Measurements from ENCODE around the gene IL1R1.

The IL1R1 gene

DNA sequence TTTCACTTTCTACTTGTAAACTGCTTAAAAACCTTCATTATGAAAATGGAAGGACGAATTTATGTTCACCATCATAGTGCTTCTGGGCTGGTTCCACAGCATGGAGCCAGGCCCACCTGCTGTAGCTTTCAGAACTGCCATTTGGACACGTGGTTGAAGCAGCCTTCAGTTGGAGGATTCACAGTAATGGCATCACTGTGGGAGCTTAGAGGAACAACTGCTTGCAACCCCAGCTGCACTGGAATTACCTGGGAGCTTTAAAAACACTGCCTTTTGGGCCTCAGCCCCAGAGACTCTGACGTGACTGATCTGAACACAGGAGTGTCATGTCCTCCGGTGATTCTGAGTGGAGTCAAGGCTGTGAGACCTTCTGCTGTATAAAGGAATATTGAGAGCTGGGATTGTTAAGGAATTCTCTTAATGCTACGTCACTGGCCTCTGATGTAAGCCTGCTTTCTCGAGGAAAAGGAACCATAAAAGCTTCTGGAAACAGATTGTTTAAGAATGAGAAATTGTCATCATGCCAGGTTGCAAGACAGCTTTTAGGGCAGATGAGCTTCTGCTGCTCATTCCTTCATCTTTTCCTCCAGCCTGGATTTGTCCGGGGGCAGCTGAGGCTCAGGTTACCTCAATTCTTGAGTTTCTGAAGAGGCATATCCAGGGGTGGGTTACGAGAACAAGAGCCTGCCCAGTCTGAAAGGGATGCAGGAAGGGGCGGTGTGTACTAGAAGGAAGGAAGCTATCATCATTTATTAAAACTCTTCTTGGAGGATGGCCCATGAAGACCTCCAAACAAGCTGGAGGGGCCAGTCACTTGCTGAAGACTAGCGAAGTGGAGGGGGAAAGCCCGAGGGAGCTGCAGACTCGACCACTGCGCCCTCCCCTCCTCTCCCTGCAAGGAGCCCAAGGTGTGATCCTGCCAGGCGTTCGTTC is 1.3 kb upstream of the IL1R1 start:
- no peak for DNase-seq

DNA sequence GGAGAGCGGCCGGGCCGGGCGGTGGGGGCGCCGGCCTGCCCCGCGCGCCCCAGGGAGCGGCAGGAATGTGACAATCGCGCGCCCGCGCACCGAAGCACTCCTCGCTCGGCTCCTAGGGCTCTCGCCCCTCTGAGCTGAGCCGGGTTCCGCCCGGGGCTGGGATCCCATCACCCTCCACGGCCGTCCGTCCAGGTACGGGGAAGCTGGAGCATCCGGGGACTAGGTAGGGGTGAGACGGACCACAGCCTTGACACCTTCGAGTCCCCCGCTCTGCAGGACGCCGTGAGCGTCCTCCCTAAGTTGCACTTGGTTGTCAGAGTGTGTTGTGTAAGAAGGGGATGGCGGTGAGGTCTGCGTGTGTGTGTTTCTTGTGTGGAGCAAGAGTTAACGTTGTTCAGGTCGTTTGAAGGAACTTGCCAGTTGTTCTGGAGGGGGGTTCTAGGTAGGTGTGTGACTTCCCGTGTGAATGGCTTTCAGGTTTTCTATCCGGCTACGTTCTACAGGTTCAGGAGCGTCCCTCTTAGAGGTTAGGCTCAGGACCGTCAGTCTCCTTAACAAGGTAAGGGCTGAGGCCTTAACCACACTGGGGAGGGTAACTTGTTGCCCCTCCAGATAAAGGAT is 393 bp downstream of the IL1R1 start:
- no peak for DNase-seq

DNA sequence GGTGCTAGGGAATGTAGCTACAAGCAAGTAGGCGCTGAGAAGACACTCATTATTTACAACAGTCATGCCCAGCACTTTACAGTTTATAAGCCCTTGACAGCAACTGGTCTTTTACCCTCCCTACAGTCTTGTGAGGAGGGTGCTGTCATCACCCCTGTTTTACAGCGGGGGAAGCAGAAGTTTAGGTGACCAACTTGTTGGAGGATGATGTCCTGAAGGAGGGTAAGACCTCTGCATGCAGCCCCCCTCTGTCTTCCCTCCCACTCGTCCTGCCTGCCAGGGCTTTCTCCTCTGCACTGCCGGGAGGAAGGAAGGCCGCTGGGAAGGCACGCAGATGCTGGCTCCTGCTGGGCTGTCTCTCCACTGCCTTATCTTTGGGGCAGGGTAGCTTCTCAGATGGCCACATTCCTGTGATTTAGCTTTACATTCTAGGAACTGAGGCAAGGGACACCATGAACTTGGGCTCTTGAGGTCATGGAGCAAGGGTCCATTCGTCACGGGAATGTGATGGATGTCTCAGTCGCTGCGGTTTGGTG is 972 bp downstream of the IL1R1 start:
- DNase-seq: no peak

DNA sequence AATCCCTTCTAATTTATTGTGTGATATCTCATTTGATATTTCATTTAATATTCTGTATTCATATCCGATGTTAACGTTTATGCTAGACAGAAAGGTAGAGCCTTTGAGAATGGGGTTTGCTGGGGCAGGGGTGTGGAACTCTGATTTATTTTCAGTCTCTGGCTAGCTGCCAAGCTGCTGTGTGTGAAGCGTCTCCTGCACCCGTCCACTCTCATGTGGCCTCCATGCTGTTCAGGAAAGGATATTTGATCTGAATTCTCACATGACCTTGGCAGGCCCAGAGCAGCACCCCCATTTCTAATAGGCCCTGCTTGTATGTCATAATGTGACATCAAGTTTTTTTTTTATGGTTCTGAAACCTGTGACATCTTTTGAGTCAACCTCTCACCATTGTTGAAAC is 1.6 kb downstream of the IL1R1 start:
- DNase-seq: no peak

DNA sequence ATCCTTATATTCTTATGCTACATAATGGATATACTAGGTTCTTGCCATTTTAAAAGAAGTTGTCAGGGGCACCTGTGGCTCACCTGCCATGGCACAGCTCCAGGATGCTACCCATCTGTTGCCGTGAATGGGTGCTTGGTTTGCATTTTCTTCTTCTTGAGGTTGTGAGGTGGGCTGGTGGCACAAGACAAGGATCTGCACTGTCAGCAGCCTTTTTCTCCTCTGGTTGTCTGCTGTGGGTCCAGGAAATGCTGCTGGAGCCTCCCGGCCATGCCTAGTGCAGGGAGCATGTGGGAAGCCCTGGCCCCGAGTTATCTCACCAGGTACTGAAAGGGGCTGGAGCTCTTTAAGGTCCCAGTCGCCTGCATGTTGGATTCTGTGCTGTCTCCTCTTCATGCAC is 2.6 kb downstream of the IL1R1 start:
- DNase-seq: no peak

DNA sequence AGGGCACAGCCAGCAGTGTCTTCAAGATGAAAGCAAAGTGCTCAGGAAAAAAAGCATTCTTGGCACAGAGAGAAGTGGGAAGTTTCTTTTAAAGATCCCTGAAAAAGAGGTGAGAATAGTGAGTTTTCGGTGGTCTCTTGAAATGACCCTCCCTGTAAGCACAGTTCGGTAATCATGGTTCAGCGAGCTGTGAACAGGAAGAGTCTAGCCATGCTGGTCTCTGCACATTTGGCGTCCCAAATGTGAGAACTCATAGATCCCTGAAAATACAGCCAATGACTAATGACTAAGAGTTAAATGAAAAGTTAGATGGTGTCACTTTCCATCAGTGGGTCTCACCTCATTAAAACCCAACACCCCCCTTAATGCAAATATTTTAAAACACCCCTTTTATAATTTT is 3.4 kb downstream of the IL1R1 start:
- DNase-seq: no peak

DNA sequence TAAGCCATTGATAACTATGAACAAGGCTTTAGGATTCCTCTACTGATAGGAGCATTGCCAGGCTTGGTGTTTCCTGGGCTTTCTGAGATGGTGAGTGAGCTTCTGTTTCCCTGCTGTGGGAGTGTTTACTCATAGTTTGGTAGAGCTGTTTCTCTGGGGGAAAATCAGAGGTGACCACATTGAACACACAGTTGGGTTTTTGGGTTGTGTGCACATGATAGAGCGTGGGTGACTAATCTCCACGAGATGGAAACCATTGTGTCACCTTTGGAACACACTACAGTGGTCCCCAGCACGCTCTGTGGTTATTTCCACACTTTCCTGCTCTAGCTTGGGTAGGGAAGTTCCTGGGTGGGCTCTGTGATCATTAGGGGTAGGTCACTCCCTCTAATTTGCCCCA is 5.4 kb downstream of the IL1R1 start:
- no peak for DNase-seq

DNA sequence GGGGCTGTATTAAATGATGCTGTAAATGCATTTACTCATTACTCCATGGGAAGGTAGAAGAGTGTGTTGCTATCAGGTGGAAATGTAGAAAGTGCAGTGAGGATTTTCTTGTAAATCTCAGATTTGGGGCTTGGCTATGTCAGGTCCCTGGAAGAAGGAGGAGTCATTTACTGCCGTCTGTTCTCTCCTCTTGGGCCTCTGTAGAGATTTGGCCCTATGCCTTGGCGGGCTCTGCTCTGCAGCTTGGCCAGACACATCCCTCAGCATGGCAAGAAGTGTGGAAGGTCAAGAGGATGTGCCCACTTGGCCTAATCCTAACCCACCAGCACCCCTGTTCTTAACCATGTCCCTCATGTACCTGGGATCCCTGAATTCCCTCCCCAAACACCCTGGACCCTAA is 6.7 kb downstream of the IL1R1 start:
- DNase-seq: no peak

DNA sequence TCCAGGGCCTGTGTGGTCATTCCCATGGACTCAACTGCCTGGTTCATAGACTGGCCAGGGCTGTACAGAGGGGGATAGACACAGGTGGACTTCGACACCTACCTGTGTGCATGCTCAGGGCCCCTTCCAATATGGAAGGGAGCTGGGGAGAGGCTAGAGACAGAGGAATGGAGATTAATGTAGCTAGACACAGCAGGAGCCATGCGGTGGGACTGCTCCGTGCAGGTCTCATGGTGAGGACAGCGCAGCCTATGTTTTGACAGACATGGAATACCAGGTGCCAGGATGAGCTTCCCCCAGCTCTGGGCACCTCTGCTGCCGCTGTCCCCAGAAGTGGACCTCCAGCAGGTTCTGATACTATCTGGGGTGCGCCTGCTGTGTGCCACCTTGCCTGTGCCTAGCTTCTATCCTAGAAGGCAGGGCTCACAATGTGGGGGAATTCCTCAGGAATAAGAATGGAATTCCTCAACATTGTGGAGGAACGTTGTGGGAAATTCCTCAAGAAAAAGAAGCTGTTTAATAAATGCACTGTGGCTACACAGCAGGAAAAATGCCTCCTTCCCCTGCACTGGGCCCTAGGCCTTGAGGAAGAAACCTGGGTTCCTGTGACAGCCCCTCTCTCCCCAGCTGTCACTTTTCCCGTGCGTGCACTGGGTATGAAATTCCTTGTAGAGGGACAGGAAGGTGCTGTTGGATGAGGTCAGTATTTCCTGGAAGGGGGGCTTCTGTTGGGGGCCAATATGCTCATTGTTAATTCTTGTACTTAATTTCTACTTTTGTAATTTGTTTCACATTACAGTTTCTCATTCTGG is 7.3 kb downstream of the IL1R1 start:
- no peak for DNase-seq

DNA sequence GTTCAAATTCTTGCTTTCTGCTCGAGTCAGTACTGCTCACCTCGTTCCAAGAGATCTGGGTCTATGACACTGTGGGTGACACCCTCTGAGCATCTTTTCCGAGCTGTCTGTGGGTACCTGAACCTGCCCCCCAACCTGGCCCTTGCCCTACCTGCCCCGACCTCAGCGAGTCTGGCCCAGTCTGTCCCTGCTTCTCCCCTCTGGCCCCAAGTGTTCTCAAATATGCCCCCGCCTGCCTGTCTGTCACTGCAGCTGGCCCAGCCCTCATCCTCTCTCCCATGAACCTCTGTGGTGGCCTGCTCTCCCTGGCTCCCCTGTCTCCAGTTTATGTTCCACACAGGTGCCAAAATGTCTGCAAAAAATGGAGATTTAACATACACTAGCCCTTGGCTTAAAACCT is 11.8 kb downstream of the IL1R1 start:
- DNase-seq: no peak

DNA sequence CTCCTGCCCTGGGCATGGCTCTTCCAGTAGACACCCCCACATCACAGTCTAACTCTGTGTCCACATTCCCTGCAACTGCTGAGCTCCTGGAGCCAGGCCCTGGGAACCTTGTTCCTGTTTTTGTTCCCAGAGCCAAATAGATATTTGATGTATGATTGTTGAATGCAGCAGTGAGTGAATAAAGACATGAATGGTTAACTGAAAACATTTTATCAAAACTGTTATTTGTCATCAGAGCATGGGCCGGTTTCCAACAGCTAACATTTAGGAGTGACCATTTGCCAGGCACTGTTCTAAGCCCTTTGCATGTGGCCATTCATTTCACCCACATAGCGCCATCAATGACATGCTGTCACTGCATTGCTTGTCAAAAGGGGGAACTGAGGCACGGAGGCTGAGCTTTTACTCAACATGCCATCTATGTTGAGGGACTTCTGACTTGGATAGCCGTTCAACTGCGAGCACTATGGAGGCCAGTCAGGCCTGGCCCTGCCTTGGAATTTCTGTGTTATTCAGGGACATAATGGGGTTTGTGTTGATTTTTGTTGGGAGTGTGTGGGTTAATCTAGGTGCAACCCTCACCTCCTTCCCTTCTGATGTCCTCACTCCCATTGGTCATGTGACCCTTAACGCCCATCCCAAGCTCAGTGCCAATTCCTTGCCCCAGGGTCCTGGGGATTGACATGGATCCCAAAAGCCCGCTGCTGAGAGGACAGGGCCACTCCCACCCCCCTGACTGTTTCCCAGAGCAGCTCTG is 12.6 kb downstream of the IL1R1 start:
- DNase-seq: no peak

DNA sequence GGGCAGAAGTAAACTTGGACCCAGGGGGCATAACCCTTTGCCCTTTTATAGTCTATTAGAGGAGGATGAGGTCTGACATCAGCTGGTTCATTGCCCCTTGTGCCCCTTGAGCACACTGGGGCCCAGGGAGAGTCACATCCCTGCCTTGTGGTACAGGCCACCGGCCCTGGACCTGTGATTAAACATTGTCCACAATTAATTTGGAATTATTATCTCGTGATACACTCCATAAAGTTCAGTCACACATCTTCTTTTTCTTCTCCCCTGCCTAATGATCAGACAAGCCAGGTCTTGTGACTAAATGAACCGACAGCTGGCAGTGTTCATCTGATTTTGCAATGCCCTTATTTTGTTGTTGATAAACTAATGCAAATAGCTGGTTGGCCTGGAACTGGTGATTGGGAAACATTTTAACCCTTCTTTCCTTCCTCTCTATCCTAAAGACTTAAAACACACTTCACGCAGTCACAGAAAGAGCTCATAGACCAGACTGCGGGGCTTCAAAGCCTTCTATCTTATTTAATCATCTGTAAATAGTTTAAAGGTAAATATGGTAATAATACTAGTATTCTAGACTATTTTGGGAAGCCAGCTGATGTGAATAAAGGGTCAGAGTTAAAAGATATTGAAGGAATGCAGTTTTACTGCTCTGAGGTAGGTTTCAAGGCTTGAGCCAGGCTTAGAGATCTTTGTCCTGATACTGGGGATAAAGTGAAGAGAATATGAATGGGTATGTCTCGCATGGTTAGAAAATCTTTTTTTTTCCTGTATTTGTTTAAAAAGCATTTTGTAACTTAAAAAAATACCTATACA is 13.4 kb downstream of the IL1R1 start:
- no peak for DNase-seq

DNA sequence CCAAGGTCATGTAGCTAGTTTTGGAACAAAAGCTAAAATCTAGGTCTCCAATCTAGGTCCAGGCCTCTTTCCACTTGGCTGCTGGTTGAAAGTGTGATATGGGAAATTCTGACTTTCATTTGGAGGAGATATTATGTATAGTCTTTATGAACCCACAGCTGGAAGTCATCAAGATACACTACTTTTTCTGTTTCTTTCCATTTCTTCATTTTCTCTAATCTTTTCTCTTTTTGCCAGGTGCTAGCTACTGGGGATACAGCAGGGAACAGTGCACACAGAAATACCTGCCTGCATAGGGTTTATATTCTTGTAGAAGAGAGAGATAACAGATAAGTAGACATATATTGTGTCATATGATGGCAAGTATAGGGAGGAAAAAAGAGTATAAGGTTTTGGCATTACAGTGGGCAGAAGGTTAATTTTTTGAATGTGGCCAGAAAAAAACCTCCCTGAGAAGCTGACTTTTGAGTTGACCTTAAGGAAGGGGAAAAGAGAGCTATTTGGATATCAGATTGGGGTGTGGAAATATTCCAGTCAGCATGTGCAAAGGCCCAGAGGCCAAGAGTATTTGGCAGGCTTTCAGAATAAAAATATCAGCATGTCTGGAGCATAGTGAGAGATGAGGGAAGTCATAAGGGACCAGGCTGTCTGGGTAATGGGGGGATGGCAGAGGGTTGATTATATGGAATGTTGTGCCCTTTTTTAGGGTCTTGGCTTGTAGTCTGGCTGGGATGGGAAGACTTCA is 15.6 kb downstream of the IL1R1 start:
- no peak for DNase-seq

DNA sequence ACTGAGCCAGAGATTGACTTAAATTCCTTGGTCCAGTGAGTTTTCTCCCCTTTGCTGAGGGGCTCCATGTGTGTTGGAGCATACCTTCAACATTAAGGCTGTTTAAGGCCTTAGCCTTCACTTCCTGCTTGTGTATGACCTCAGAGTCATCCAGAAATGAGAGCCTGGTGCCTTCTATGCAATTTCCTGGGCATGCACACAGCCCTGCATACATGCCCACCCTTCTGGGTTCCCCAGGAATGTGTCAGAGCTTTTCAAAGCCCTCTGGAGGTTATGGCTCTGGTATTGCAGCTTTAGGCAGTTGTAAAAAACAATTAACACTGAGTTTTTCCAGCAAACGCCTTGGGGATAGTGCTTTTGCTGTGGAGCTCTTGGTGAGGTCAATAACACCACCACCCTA is 16.7 kb downstream of the IL1R1 start:
- DNase-seq: no peak

DNA sequence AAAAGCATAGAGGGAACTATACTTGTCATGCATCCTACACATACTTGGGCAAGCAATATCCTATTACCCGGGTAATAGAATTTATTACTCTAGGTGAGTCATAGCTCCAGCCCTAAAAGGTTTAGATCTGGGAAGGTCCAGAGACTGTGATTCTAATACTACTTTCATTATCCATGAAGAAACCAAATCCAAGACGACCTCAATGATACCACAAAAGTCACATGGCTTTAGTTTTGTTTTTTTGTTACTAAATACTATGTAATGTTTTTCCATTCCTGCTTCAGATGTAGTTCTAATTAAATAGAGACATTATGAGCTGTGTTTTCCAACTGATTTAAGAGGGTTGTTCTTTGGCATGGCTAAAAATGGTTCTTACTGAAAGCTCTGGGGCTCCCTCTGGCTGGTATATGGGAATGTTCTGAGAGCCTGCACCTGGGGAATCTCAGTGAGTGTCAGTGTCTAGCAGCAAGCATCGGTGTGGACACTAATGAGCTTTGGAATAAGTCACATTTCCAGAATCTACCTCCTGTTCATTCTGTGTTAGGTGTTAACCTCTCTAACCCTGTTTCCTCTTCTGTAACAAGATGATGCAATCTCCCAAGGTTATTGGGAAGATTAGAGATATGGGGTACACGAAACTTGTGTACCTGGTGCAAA is 23.8 kb downstream of the IL1R1 start:
- peak in 1 of 2 experiments; percentile 3 for DNase-seq

DNA sequence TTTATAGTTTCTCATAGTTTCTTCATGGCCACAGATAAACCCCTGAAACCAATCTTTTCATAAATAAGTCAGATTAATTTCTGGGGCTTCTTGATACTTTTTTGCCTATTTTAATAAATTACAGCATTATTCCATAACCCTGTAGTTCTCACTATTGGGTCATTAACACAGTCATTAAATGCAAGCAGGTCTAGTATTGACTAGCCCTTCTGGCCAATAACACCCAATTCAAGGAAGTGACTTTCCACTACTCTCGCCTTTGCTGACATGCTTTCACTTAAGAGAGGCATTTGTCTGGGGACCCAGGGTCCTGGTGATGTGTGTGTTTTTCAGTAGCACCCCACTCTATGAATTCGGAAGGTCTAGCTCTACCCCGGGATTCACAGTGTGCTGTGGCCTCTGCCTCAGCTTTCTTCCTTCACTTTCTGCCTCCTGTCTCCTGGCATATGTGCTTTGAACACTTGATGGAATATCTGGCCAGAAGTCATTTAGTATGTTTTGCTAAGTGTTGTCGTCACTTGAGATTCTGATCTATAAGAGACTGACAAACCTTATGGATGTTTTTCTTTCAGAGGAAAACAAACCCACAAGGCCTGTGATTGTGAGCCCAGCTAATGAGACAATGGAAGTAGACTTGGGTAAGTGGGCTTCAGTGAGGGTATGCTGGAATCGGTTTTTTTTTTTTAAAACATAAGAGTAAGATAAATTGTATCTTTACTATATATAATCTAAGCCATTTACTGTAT is 25.7 kb downstream of the IL1R1 start:
- no peak for DNase-seq

DNA sequence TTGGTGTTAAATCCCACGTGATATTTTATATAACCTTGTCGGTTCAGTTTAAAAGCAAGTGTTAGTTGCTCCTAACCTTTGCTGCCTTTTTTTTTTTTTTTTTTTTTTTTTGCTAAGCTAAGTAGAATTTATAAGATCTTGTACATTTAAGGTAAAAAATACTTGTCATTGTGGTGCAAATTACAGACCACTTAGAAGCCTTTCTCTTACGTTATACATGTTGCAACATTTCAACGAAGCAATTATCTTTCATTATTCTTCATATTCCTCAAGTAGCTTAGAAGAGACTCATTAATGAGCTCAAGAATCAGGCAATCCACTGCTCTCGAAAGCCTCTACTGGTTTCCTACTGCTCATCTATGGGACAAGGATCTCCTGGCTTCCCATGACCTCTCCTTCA is 29.4 kb downstream of the IL1R1 start:
- no peak for DNase-seq

DNA sequence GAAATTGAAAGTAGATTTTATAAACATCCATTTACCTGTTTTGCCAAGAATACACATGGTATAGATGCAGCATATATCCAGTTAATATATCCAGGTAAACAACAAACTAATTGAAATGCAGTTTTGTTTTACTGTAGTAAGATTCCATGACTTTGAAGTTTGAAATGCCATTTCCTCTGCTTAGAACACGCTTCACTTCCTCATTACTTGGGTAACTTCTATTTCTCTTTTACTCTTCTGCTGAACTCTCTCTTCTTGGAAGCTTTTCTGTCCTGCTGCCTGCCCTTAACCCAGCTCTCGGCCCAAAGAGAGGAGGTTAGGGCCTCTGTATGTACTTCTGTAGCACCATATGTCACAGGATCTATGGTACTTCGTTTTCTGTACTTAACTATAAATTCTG is 30.2 kb downstream of the IL1R1 start:
- no peak for DNase-seq

DNA sequence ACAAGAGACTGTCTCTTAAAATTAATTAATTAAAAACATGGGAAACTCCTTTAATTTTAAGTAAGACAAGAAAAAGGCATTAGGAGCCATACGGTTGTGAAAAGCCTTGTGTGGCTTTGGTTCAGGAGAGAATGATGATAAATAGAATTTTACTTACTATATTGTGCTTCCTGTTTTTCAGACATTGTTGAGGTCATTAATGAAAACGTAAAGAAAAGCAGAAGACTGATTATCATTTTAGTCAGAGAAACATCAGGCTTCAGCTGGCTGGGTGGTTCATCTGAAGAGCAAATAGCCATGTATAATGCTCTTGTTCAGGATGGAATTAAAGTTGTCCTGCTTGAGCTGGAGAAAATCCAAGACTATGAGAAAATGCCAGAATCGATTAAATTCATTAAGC is 33.6 kb downstream of the IL1R1 start:
- DNase-seq: no peak
